Glomerular visceral epithelial cell (primary cell): ENCODE data around the gene NOM1.
"Not testable (repeated sequence)": the region's sequence is repeated elsewhere in the genome, so short reads cannot be mapped to it uniquely, and the experiment has no call there.

ENCODE experiments used
- DNase-seq: peaks from one replicate; pipeline ENCODE4 v3.0.0-alpha.2; 2016; ENCODE audit errors: extremely low spot score

The NOM1 gene

GRCh38 chr7:156940421-156941122 lies 8.9 kb upstream of the NOM1 start:
- DNase-seq = no peak

GRCh38 chr7:156941393-156942182 lies 7.9 kb upstream of the NOM1 start:
- DNase-seq = no peak

- no peak for DNase-seq
Measured at GRCh38 chr7:156942708-156943090, 6.8 kb upstream of the NOM1 start.

GRCh38 chr7:156943091-156944041 lies 6.1 kb upstream of the NOM1 start:
- peak; percentile 21 for DNase-seq

GRCh38 chr7:156944876-156945275 lies 4.6 kb upstream of the NOM1 start:
- DNase-seq = no peak

GRCh38 chr7:156947120-156947843 lies 2.2 kb upstream of the NOM1 start:
- no peak for DNase-seq

GRCh38 chr7:156948361-156948760 lies 1.2 kb upstream of the NOM1 start:
- no peak for DNase-seq

- DNase-seq = no peak
Measured at GRCh38 chr7:156950381-156950858, 908 bp downstream of the NOM1 start.

GRCh38 chr7:156953215-156953614 lies 3.7 kb downstream of the NOM1 start:
- not testable (repeated sequence) for DNase-seq

GRCh38 chr7:156954941-156955340 lies 5.4 kb downstream of the NOM1 start:
- no peak for DNase-seq

- DNase-seq = no peak
Measured at GRCh38 chr7:156956727-156957126, 7.2 kb downstream of the NOM1 start.

GRCh38 chr7:156962145-156962544 lies 12.6 kb downstream of the NOM1 start:
- no peak for DNase-seq

- no peak for DNase-seq
Measured at GRCh38 chr7:156962897-156963296, 13.4 kb downstream of the NOM1 start.

- DNase-seq = no peak
Measured at GRCh38 chr7:156963472-156963871, 14.0 kb downstream of the NOM1 start.

- no peak for DNase-seq
Measured at GRCh38 chr7:156964971-156965370, 15.5 kb downstream of the NOM1 start.

GRCh38 chr7:156966387-156966786 lies 16.9 kb downstream of the NOM1 start:
- no peak for DNase-seq

- no peak for DNase-seq
Measured at GRCh38 chr7:156968183-156968582, 18.7 kb downstream of the NOM1 start.

- peak; percentile 13 for DNase-seq
Measured at GRCh38 chr7:156969972-156970420, 20.5 kb downstream of the NOM1 start.

GRCh38 chr7:156975620-156976019 lies 26.1 kb downstream of the NOM1 start:
- no peak for DNase-seq

- DNase-seq = no peak
Measured at GRCh38 chr7:156979007-156979606, 29.6 kb downstream of the NOM1 start.

GRCh38 chr7:156979711-156980110 lies 30.2 kb downstream of the NOM1 start:
- DNase-seq = no peak
